OCI-LY7 (cell line): ENCODE measurements around the gene PARN. TPM values are rescaled to one million over a fixed set of nuclear protein-coding genes. Genes with fewer than 3 reads are reported as not detected.
A peak's percentile ranks its signal among the peaks of the same experiment; 100 is the strongest.

ENCODE experiments used
- BruUV-seq: library from RNA; stranded (reverse); fragments of 400-500 nt; replicated peaks from 2 replicates; lab custom pipeline; 2021; lab: Mats Ljungman, UMichigan
- CTCF ChIA-PET: fragments of 300-600 bp; sonication (Branson Sonifier 250); formaldehyde crosslinking; loops from one replicate; lab custom pipeline; 2022; ENCODE audit warnings: antibody characterized with exemption; ENCODE audit not compliant: unreplicated experiment; lab: Charles Lee
- POLR2A ChIA-PET: fragments of 300-600 bp; sonication (Branson Sonifier 250); formaldehyde crosslinking; loops from one replicate; lab custom pipeline; 2022; ENCODE audit warnings: antibody characterized with exemption; lab: Charles Lee
- DNase-seq: peaks from one replicate; pipeline ENCODE4 v3.0.0-alpha.2; 2015; ENCODE audit warnings: low spot score
- H2AFZ ChIP-seq: fragments of 200-600 bp; sonication (generic), shearing (Covaris generic); 2 replicates; pipeline ENCODE4 v1.6.1; 2014; ENCODE audit warnings: mild to moderate bottlenecking, antibody characterized with exemption, low read length, moderate library complexity
- H3K27ac ChIP-seq: fragments of 200-600 bp; sonication (generic); 2 replicates; pipeline ENCODE4 v1.5.1; 2014; ENCODE audit warnings: mixed run types, low read depth, mild to moderate bottlenecking, moderate library complexity, low read length, inconsistent platforms; ENCODE audit not compliant: poor library complexity, severe bottlenecking
- H3K36me3 ChIP-seq: fragments of 200-600 bp; sonication (generic); 2 replicates; pipeline ENCODE4 v1.6.1; 2014; ENCODE audit warnings: mild to moderate bottlenecking, antibody characterized with exemption, low read length, moderate library complexity, mixed read lengths; ENCODE audit not compliant: insufficient read depth
- H3K4me1 ChIP-seq: fragments of 200-600 bp; sonication (generic); 2 replicates; pipeline ENCODE4 v1.5.1; 2014; ENCODE audit warnings: mild to moderate bottlenecking, low read length; ENCODE audit not compliant: insufficient read depth, poor library complexity, severe bottlenecking
- H3K4me2 ChIP-seq: fragments of 200-600 bp; sonication (generic); 2 replicates; pipeline ENCODE4 v1.6.1; 2014; ENCODE audit warnings: mild to moderate bottlenecking, low read length
- H3K4me3 ChIP-seq: fragments of 200-600 bp; sonication (generic); 2 replicates; pipeline ENCODE4 v1.5.1; 2014; ENCODE audit warnings: mild to moderate bottlenecking, low read depth, low read length; ENCODE audit not compliant: poor library complexity, severe bottlenecking
- H3K79me2 ChIP-seq: fragments of 200-600 bp; sonication (generic); 2 replicates; pipeline ENCODE4 v1.6.1; 2016; ENCODE audit warnings: low read depth, mild to moderate bottlenecking, low read length, moderate library complexity, mixed read lengths; ENCODE audit not compliant: insufficient read depth
- H3K9me2 ChIP-seq: fragments of 200-600 bp; sonication (generic); 2 replicates; pipeline ENCODE4 v1.6.1; 2016; ENCODE audit warnings: mild to moderate bottlenecking, low read length, mixed read lengths; ENCODE audit not compliant: insufficient read depth
- H3K9me3 ChIP-seq: fragments of 200-600 bp; sonication (generic); 2 replicates; pipeline ENCODE4 v1.6.1; 2014; ENCODE audit warnings: mild to moderate bottlenecking, mixed run types, low read length, mixed read lengths
- H4K20me1 ChIP-seq: fragments of 200-600 bp; sonication (generic); 2 replicates; pipeline ENCODE4 v1.6.1; 2014; ENCODE audit warnings: mild to moderate bottlenecking, antibody characterized with exemption, low read length, moderate library complexity, mixed read lengths; ENCODE audit not compliant: insufficient read depth
- EZH2phosphoT487 ChIP-seq: fragments of 200-600 bp; sonication (generic); IDR thresholded peaks from 2 replicates; pipeline ENCODE4 v1.6.1; 2018; ENCODE audit warnings: low read depth, borderline replicate concordance, mild to moderate bottlenecking, mixed run types, antibody characterized with exemption, low read length, moderate library complexity, mixed read lengths
- intact Hi-C: fragments of 100-400 bp; cut with micrococcal nuclease; formaldehyde crosslinking; loops from one replicate; pipeline ENCODE4 v1.10.0; 2022; ENCODE audit not compliant: unreplicated experiment
- small RNA-seq: library from RNA; depleted of rRNA; stranded (forward); fragments of <200 nt; gene quantifications from one replicate; pipeline ENCODE3, GENCODE V24; 2014
- total RNA-seq, 2 experiments: library from RNA; depleted of rRNA in 1 of 2; stranded (reverse); fragments of >200 nt in 1 of 2; shearing (Covaris generic) in 1 of 2; gene quantifications; 2 replicates each; pipeline ENCODE4 v1.2.3, GENCODE V29; 2014 to 2022
- TF ChIP-seq, protein P1 (sequence below): fragments of 200-600 bp; sonication (generic); conservative IDR thresholded peaks from 2 replicates; pipeline ENCODE4 v1.5.1; 2014; ENCODE audit warnings: mild to moderate bottlenecking, antibody characterized with exemption, low read length, moderate library complexity, mixed read lengths

PARN gene
- total RNA-seq, 2 experiments from 2014 or later = 40.1 to 76.5 TPM

DNA sequence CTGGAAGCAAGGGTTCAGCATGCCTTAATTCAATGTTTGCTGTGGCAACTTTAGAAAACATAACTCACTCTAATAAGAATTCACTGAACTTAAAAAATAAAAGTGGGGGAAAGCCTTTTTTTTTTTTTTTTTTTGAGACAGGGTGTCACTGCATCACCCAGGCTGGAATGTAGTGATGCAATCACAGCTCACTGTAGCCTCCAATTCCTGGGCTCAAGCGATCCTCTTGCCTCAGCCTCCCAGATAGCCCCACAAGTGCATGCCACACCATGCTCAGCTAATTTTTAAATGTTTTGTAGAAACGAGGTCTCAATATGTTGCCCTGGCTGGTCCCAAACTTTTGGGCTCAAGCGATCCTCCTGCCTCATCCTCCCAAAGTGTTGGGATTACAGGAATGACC is 243.9 kb downstream of the PARN start:
- ChIA-PET CTCF (no interaction called here), POLR2A (interaction anchor here (0.7 to 0.8 kb wide), 2 partner anchors 389 to 1555 kb away, joined by 3 read pairs; no protein-coding TSS in a partner anchor)
- Histone ChIP-seq H3K9me3 (no peaks in the 10 kb centered on the region; the same call in 1 of the 2 replicates), H3K4me1 (peaks cover 25% of the 10 kb centered on the region), H2AFZ (peak overlapping the region; percentile 51; the same call in 1 of the 2 replicates), H4K20me1 (no peaks in the 10 kb centered on the region), H3K27ac (no peak overlapping the region), H3K4me2 (no peak overlapping the region), H3K79me2 (no peaks in the 10 kb centered on the region), H3K36me3 (no peaks in the 10 kb centered on the region), H3K9me2 (no peaks in the 10 kb centered on the region), H3K4me3 (no peak overlapping the region)
- TF ChIP-seq, protein P1, sequence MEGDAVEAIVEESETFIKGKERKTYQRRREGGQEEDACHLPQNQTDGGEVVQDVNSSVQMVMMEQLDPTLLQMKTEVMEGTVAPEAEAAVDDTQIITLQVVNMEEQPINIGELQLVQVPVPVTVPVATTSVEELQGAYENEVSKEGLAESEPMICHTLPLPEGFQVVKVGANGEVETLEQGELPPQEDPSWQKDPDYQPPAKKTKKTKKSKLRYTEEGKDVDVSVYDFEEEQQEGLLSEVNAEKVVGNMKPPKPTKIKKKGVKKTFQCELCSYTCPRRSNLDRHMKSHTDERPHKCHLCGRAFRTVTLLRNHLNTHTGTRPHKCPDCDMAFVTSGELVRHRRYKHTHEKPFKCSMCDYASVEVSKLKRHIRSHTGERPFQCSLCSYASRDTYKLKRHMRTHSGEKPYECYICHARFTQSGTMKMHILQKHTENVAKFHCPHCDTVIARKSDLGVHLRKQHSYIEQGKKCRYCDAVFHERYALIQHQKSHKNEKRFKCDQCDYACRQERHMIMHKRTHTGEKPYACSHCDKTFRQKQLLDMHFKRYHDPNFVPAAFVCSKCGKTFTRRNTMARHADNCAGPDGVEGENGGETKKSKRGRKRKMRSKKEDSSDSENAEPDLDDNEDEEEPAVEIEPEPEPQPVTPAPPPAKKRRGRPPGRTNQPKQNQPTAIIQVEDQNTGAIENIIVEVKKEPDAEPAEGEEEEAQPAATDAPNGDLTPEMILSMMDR = no peak
- no peak for TF ChIP-seq EZH2phosphoT487
- DNase-seq = no peak
- no TSS peak for BruUV-seq
- intact Hi-C loops = no loop called here

Small RNA genes lying within 50 kb of the gene (small RNA-seq; reads per million reads assigned to genes)
- not detected for gene RN7SL274P
- gene RNU7-125P = not detected

Other genes starting within 250 kb of the PARN start
- gene BFAR, start 2.7 kb upstream of the PARN start, total RNA-seq (2014; rRNA removed; shearing (Covaris generic)) = 34.4 and 36.7 TPM in 2 replicates
- 63.4 and 69.7 TPM in 2 replicates for gene BFAR, start 2.7 kb upstream of the PARN start, total RNA-seq (2022)
- 0.41 TPM in 1 of 2 replicates, not detected in the other for gene PLA2G10, start 64.0 kb upstream of the PARN start, total RNA-seq (2014; rRNA removed; shearing (Covaris generic))
- 0.39 TPM in 1 of 2 replicates, not detected in the other for gene PLA2G10, start 64.0 kb upstream of the PARN start, total RNA-seq (2022)
- 2.8 and 5.0 TPM in 2 replicates for gene NPIPA3, start 73.2 kb upstream of the PARN start, total RNA-seq (2014; rRNA removed; shearing (Covaris generic))
- 1.3 and 1.8 TPM in 2 replicates for gene NPIPA3, start 73.2 kb upstream of the PARN start, total RNA-seq (2022)
- gene NPIPA2, start 112.3 kb upstream of the PARN start, total RNA-seq (2014; rRNA removed; shearing (Covaris generic)) = not detected in 2 replicates
- 4.9 and 10.7 TPM in 2 replicates for gene NPIPA2, start 112.3 kb upstream of the PARN start, total RNA-seq (2022)
- 27.3 and 34.9 TPM in 2 replicates for gene NOMO1, start 203.5 kb upstream of the PARN start, total RNA-seq (2014; rRNA removed; shearing (Covaris generic))
- 46.8 and 52.6 TPM in 2 replicates for gene NOMO1, start 203.5 kb upstream of the PARN start, total RNA-seq (2022)